H1 (cell line): ENCODE data around the gene PDZD2. TPM values are rescaled to one million over a fixed set of nuclear protein-coding genes. Genes with fewer than 3 reads are reported as not detected.

Source experiments
- BACH1 ChIP-seq: IDR thresholded peaks from 2 replicates; pipeline ENCODE4 v1.6.1; 2012; ENCODE audit warnings: low read length, improper control_type of control experiment
- BRCA1 ChIP-seq: IDR thresholded peaks from 2 replicates; pipeline ENCODE4 v1.6.1; 2012; ENCODE audit warnings: low read depth, low read length, improper control_type of control experiment
- EGR1 ChIP-seq: IDR thresholded peaks from 2 replicates; pipeline ENCODE4 v1.6.1; 2011; ENCODE audit warnings: low read depth, low read length, borderline replicate concordance
- JUN ChIP-seq: IDR thresholded peaks from 2 replicates; pipeline ENCODE4 v1.6.1; 2011; ENCODE audit warnings: low read depth, mild to moderate bottlenecking, improper control_type of control experiment, low read length
- KDM5A ChIP-seq: fragments of 200-600 bp; IDR thresholded peaks from 2 replicates; pipeline ENCODE4 v1.7.1; 2012; ENCODE audit warnings: mild to moderate bottlenecking, low read length, inconsistent platforms, mixed read lengths
- RBBP5 ChIP-seq: IDR thresholded peaks from 2 replicates; pipeline ENCODE4 v1.7.1; 2012; ENCODE audit warnings: low read depth, mild to moderate bottlenecking, inconsistent platforms, low read length, moderate library complexity, borderline replicate concordance
- SIN3A ChIP-seq, 2 experiments: IDR thresholded peaks in 1 of 2; conservative IDR thresholded peaks in 1 of 2; 2 replicates each; pipeline ENCODE4 v1.6.1; 2011 to 2012; ENCODE audit warnings: low read length in 2 of 2, improper control_type of control experiment in 1 of 2, low read depth in 1 of 2, mild to moderate bottlenecking in 1 of 2
- SIX5 ChIP-seq: IDR thresholded peaks from 2 replicates; pipeline ENCODE4 v1.6.1; 2011; ENCODE audit warnings: mild to moderate bottlenecking, low read depth, low read length
- SUZ12 ChIP-seq: fragments of 200-600 bp; sonication (generic); IDR thresholded peaks from 2 replicates; pipeline ENCODE4 v1.6.1; 2012; ENCODE audit warnings: mild to moderate bottlenecking, inconsistent platforms, low read length, moderate library complexity, mixed read lengths
- polyA plus RNA-seq, 7 experiments: library from polyadenylated mRNA; depleted of rRNA in 3 of 7; stranded (reverse) in 5 of 7; unstranded in 2 of 7; fragments of >200 nt in 5 of 7; fragments of 200-250 nt in 2 of 7; gene quantifications; 1 replicate in 5 of 7; 2 replicates in 1 of 7; 4 replicates in 1 of 7; pipeline versions ENCODE4 v1.2.1 to v1.2.3, GENCODE V29; 2011 to 2013; ENCODE audit warnings: missing spikeins in 2 of 7, mixed read lengths in 2 of 7
- total RNA-seq: library from RNA; stranded (reverse); fragmentation: NEBNext Ultra II Directional; extraction: Animal tissue kit (Norgen Biotek cat#: 25700); gene quantifications from 2 replicates; pipeline ENCODE4 v1.2.1, GENCODE V29; 2021
- TF ChIP-seq, protein P1 (sequence below): IDR thresholded peaks from 2 replicates; pipeline ENCODE4 v1.6.1; 2011; ENCODE audit warnings: low read depth, mild to moderate bottlenecking, low read length; ENCODE audit not compliant: insufficient read depth

Gene PDZD2
- total and polyA plus RNA-seq, 2 of the 8 experiments (the other 6 are each of a cell fraction or from before 2014, with no cell fraction given), result 1.2 to 6.8 TPM

- TF ChIP-seq KDM5A, result no peak
- TF ChIP-seq RBBP5, result no peak
- TF ChIP-seq SIX5, result no peak
- TF ChIP-seq BACH1, result no peak
- TF ChIP-seq SUZ12, result no peak
- TF ChIP-seq BRCA1, result no peak
- TF ChIP-seq EGR1, result no peak
- TF ChIP-seq, protein P1, sequence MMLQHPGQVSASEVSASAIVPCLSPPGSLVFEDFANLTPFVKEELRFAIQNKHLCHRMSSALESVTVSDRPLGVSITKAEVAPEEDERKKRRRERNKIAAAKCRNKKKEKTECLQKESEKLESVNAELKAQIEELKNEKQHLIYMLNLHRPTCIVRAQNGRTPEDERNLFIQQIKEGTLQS, result no peak
- no peak for TF ChIP-seq SIN3A (conservative IDR thresholded peaks at IDR 0.05 in 1 of 2, IDR thresholded peaks at IDR 0.05 in 1 of 2; ENCODE audit: low read depth in 1 of 2, low read length in 2 of 2)
- TF ChIP-seq JUN, result no peak
These were observed 363.8 kb downstream of the PDZD2 start (continued) for GRCh38 chr5:32002755-32003154.
